Testis (tissue), 3 donors: ENCODE results near the gene CIT. TPM values are rescaled to one million over a fixed set of nuclear protein-coding genes. Genes with fewer than 3 reads are reported as not detected.
A peak's percentile ranks its signal among the peaks of the same experiment; 100 is the strongest.

Experiments
- DNase-seq: peaks from one replicate; pipeline ENCODE4 v3.0.0-alpha.2; 2019
- H3K27ac ChIP-seq, 2 donors: fragments of 200-600 bp; sonication (generic); one replicate each; pipeline ENCODE4 v1.5.1; 2019
- H3K27me3 ChIP-seq: fragments of 200-600 bp; sonication (generic); one replicate; pipeline ENCODE4 v1.5.1; 2019
- H3K36me3 ChIP-seq: fragments of 200-600 bp; sonication (generic); one replicate; pipeline ENCODE4 v1.5.1; 2017; ENCODE audit warnings: low read depth; ENCODE audit errors: missing control alignments
- H3K4me1 ChIP-seq: fragments of 200-600 bp; sonication (generic); one replicate; pipeline ENCODE4 v1.5.1; 2019
- H3K4me3 ChIP-seq, 2 donors: fragments of 200-600 bp; sonication (generic); one replicate each; pipeline ENCODE4 v1.5.1; 2017 to 2019
- H3K9me3 ChIP-seq: fragments of 200-600 bp; sonication (generic); one replicate; pipeline ENCODE4 v1.5.1; 2017
- POLR2A ChIP-seq: fragments of 450-650 bp; IDR thresholded peaks from one replicate; pipeline ENCODE4 v1.6.1; 2017; ENCODE audit warnings: antibody characterized with exemption, mild to moderate bottlenecking, moderate library complexity
- WGBS, 2 donors: methylation state at CpG; one replicate each; pipeline ENCODE4 v1.1.5; 2018; 5-methylcytosine and 5-hydroxymethylcytosine counted together
- intact Hi-C: fragments of 100-400 bp; cut with DNase I; formaldehyde crosslinking; loops from one replicate; pipeline ENCODE4 v1.15.1; 2023; ENCODE audit warnings: low total_unique reads
- polyA plus RNA-seq: library from polyadenylated mRNA; stranded (reverse); fragments of 350-450 nt; fragmentation: Illumina TruSeq; extraction: RNeasy Lipid Tissue Mini Kit (QIAGEN cat#74804); gene quantifications from one replicate; pipeline ENCODE4 v1.2.3, GENCODE V29; 2014; ENCODE audit warnings: low read depth, low replicate concordance; ENCODE audit not compliant: insufficient read depth
- total RNA-seq, 2 donors: library from RNA; depleted of rRNA; stranded (reverse); fragments of >200 nt; gene quantifications; one replicate each; pipeline ENCODE4 v1.2.3, GENCODE V29; 2016
- TF ChIP-seq, protein P1 (sequence below), 3 experiments: fragments of 450-650 bp in 2 of 3; fragments of 200-600 bp in 1 of 3; sonication (generic) in 1 of 3; IDR thresholded peaks; one replicate each; pipeline ENCODE4 v1.5.1; 2016 to 2019; ENCODE audit warnings: antibody characterized with exemption in 3 of 3, mild to moderate bottlenecking in 2 of 3, moderate library complexity in 1 of 3

Gene CIT
- total and polyA plus RNA-seq, 3 donors from 2014 or later, result 14.6 to 30.0 (median 20.0) TPM

DNA sequence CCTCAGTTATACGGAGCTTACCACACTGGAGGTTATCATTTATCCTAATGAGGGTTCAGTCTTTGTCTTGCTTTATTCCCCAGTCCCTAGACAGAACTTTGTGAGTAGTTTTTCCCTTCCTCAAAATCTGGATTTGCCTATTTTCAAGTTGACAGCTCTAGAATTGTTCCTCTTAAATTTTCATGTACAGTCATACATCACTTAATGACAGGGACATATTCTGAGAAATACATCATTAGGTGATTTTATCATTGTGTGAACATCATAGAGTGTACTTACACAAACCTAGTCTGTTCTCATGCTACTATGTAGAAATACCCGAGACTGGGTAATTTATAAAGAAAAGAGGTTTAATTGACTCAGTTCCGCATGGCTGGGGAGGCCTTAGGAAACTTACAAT lies 206.1 kb downstream of the CIT start:
- Histone ChIP-seq H3K4me1 (peaks cover 28% of the 10 kb centered on the region), H3K27ac (no peak overlapping the region), H3K36me3 (no peaks in the 10 kb centered on the region), H3K27me3 (no peaks in the 10 kb centered on the region), H3K4me3 (no peak overlapping the region), H3K9me3 (no peaks in the 10 kb centered on the region)
- 88 to 98% methylated on average over 3 of the region's 3 CpGs for WGBS, 2 donors
- DNase-seq, result no peak
- intact Hi-C loops, result no loop called here
- TF ChIP-seq, protein P1, sequence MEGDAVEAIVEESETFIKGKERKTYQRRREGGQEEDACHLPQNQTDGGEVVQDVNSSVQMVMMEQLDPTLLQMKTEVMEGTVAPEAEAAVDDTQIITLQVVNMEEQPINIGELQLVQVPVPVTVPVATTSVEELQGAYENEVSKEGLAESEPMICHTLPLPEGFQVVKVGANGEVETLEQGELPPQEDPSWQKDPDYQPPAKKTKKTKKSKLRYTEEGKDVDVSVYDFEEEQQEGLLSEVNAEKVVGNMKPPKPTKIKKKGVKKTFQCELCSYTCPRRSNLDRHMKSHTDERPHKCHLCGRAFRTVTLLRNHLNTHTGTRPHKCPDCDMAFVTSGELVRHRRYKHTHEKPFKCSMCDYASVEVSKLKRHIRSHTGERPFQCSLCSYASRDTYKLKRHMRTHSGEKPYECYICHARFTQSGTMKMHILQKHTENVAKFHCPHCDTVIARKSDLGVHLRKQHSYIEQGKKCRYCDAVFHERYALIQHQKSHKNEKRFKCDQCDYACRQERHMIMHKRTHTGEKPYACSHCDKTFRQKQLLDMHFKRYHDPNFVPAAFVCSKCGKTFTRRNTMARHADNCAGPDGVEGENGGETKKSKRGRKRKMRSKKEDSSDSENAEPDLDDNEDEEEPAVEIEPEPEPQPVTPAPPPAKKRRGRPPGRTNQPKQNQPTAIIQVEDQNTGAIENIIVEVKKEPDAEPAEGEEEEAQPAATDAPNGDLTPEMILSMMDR (IDR thresholded peaks at IDR 0.05), result no peak
- TF ChIP-seq POLR2A, result no peak

DNA sequence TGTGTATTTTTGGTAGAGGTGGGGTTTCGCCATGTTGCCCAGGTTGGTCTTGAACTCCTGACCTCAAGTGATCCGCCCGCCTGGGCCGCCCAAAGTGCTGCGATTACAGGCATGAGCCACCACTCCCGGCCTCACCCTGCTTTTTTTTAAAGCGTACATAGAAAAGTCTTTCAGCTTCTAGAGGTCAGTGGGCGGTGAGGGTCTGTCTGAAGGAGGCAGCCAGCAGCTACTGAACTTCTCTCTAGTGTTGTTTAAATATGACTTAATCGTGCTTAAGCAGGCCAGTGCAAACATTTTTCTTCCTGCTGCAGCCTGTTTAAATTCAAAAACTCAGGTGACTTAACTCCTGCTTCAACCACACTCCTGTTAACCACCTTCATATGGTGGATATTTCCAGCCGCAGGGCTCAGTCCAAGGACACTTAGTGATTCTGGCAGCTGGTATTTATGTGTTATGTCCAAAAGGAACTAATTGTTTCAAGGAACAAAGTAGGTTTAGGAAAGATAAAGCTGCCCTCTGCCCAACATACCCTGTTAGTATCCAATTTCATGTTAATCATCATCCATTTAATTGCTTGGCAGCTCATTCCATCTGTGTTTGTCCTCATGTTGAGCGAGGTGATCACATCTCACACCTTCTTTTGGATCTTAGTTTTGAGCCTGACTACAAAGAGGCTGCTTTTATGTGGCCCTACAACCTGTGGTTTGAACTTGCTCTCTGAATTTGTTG lies 207.2 kb downstream of the CIT start:
- intact Hi-C loops, result no loop called here
- Histone ChIP-seq H3K27ac (peak overlapping the region in 1 of 2 donors; percentile 11), H3K36me3 (no peaks in the 10 kb centered on the region), H3K4me1 (peaks cover 38% of the 10 kb centered on the region), H3K4me3 (no peak overlapping the region), H3K9me3 (no peaks in the 10 kb centered on the region), H3K27me3 (no peaks in the 10 kb centered on the region)
- no peak for DNase-seq
- TF ChIP-seq, protein P1 (IDR thresholded peaks at IDR 0.05), result no peak
- WGBS, 2 donors, result 27 to 35% methylated on average over 11 of the region's 11 CpGs

DNA sequence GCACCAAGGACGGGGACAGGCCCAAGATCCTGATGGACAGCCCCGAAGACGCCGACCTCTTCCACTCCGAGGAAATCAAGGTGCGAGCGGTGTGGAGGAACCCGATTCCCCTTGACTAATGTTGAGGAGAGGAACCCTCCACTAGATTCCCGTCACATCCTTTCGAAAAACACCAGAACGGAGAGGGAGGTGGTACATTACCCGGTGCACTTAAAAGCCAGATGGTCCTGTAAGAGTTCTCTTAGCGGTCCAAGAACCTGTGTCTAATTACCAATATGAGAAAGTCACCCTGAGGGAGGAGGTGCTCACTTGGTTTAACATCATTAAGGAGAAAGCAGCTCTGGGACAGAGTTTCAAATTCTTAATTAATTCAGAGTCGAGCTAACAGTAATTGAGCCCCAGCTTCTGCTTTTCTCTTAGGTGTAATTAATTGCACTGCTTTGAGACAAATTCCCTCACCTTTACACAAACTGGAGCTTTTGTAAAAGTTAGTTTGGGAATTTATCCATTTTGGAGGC lies 208.7 kb downstream of the CIT start:
- peaks cover 39% of the 10 kb centered on the region for H3K4me1 ChIP-seq

DNA sequence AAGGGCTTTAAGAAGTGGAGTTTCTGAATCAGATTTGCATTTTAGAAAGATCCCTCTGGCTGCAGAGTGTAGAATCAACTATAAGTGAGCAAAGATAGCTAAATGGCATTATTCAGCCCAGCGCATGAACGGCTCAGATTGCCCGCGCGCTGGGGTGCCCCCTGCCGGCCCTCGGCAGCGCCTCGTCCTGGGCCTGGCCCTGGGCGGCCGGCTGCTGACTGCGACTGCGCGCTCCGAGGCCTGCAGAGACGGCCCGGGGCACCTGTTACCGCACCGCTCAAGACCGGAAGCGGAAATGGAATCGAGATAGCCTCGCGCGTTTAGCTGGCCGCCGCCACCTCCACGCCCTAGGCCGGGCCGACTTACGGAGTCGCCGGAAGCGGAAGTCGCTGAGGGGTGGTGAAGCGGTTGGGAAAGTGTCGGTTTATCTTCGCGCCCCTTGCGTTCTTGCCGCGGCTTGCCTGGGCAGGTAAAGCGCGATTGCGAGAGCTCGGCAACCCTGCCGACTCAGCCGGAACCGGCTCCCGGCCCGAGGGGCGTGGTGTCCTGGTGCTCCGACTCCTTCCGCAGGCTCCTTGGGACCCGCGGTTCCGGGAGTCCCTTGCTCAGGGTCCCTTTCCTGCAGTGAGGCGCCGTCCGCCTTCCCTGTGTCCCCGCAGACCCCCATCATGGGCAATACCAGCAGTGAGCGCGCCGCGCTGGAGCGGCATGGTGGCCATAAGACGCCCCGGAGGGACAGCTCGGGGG lies 209.4 kb downstream of the CIT start, which contains the start of gene PRKAB1:
TSS of gene PRKAB1 (plus strand) at position 557 of the 747 bp plus-strand sequence. CDS start at position 669, 112 bp downstream.
- no peaks in the 10 kb centered on the region for H3K27me3 ChIP-seq
- peak; percentile 98 for DNase-seq
- WGBS, 2 donors, result 0 to 1% methylated on average over 15 to 68 of the region's 69 CpGs
- H3K36me3 ChIP-seq, result no peaks in the 10 kb centered on the region
- H3K4me3 ChIP-seq, result peak within 1 kb of the TSS; percentile 82 to 92
- no peaks in the 10 kb centered on the region for H3K9me3 ChIP-seq
- TF ChIP-seq, protein P1 (IDR thresholded peaks at IDR 0.05), result peak; percentile 77 to 89 (median 88)
- no peak for TF ChIP-seq POLR2A
- intact Hi-C loops, result no loop called here
- H3K27ac ChIP-seq, result peak within 1 kb of the TSS; percentile 77 to 92
- H3K4me1 ChIP-seq, result peaks cover 39% of the 10 kb centered on the region

More for the DNA sequence above, 208.7 kb downstream of the CIT start:
- Histone ChIP-seq H3K9me3 (no peaks in the 10 kb centered on the region), H3K27me3 (no peaks in the 10 kb centered on the region), H3K27ac (peak overlapping the region; percentile 77 to 92), H3K4me3 (peak overlapping the region; percentile 82 to 92), H3K36me3 (no peaks in the 10 kb centered on the region)
- no peak for DNase-seq
- TF ChIP-seq, protein P1 (IDR thresholded peaks at IDR 0.05), result no peak
- TF ChIP-seq POLR2A, result no peak
- intact Hi-C loops, result no loop called here
- WGBS, 2 donors, result 3 to 4% methylated on average over 10 to 14 of the region's 14 CpGs
